H1 (cell line): Measurements from ENCODE around the gene P4HB. TPM values are rescaled to one million over a fixed set of nuclear protein-coding genes. Genes with fewer than 3 reads are reported as not detected.

ENCODE experiments used
- CTCF ChIA-PET: fragments of 300-600 bp; sonication (Branson Sonifier 250); formaldehyde crosslinking; loops from one replicate; lab custom pipeline; 2021; ENCODE audit not compliant: partially characterized antibody; lab: Charles Lee
- POLR2A ChIA-PET: fragments of 300-600 bp; sonication (Branson Sonifier 250); formaldehyde crosslinking; loops from one replicate; lab custom pipeline; 2021; ENCODE audit warnings: inconsistent platforms; ENCODE audit not compliant: partially characterized antibody; lab: Charles Lee
- DNase-seq, 2 experiments: peaks; one replicate each; pipeline versions ENCODE4 v3.0.0 to v3.0.0-alpha.2; 2010 to 2022; ENCODE audit warnings: low spot score in 2 of 2, low read depth in 1 of 2, mixed read lengths in 1 of 2
- FAIRE-seq: peaks from 2 replicates; lab custom pipeline; 2011; peaks lifted over from hg19 to GRCh38; lab: Jason Lieb, UNC
- H2AFZ ChIP-seq: 2 replicates; pipeline ENCODE4 v1.8.1; 2012; ENCODE audit warnings: low read length, inconsistent platforms
- H2AK5ac ChIP-seq: 2 replicates; pipeline ENCODE4 v1.6.1; 2013; ENCODE audit warnings: low read depth, low read length
- H2BK120ac ChIP-seq: replicated peaks from 2 replicates; pipeline ENCODE3; 2013; ENCODE audit warnings: low read depth, low read length, inconsistent platforms
- H2BK12ac ChIP-seq: 2 replicates; pipeline ENCODE4 v1.6.1; 2013; ENCODE audit warnings: low read depth, low read length
- H2BK15ac ChIP-seq: 2 replicates; pipeline ENCODE4 v1.6.1; 2013; ENCODE audit warnings: low read length
- H2BK20ac ChIP-seq: 2 replicates; pipeline ENCODE4 v1.6.1; 2013; ENCODE audit warnings: low read length
- H2BK5ac ChIP-seq: 2 replicates; pipeline ENCODE4 v1.6.1; 2013; ENCODE audit warnings: low read depth, low read length
- H3K14ac ChIP-seq: 2 replicates; pipeline ENCODE4 v1.6.1; 2013; ENCODE audit warnings: inconsistent platforms; ENCODE audit not compliant: insufficient read length
- H3K18ac ChIP-seq: 2 replicates; pipeline ENCODE4 v1.6.1; 2013; ENCODE audit warnings: low read length; ENCODE audit errors: extremely low read depth
- H3K23ac ChIP-seq: 2 replicates; pipeline ENCODE4 v1.6.1; 2013; ENCODE audit warnings: inconsistent platforms; ENCODE audit not compliant: insufficient read length
- H3K23me2 ChIP-seq: 2 replicates; pipeline ENCODE4 v1.6.1; 2013; ENCODE audit warnings: low read depth, low read length
- H3K27ac ChIP-seq: 2 replicates; pipeline ENCODE4 v1.6.1; 2011; ENCODE audit warnings: low read depth, low read length, inconsistent platforms
- H3K27me3 ChIP-seq, 4 experiments: replicated peaks in 1 of 4; 1 replicate in 1 of 4; 2 replicates in 3 of 4; pipeline versions ENCODE4 v1.6.1 to v1.8.1; 2011 to 2013; ENCODE audit warnings: low read length in 3 of 4, mild to moderate bottlenecking in 3 of 4, inconsistent platforms in 2 of 4, mixed read lengths in 2 of 4, moderate library complexity in 1 of 4; ENCODE audit not compliant: control insufficient read depth in 3 of 4, insufficient read depth in 3 of 4; ENCODE audit errors: extremely low read depth in 1 of 4
- H3K36me3 ChIP-seq, 4 experiments: 2 replicates each; pipeline versions ENCODE4 v1.6.1 to v1.8.1; 2011 to 2013; ENCODE audit warnings: mild to moderate bottlenecking in 4 of 4, low read length in 3 of 4, moderate library complexity in 2 of 4, control low read depth in 1 of 4, inconsistent platforms in 1 of 4; ENCODE audit not compliant: insufficient read depth in 4 of 4, control insufficient read depth in 2 of 4
- H3K4ac ChIP-seq: replicated peaks from 2 replicates; pipeline ENCODE3; 2013; ENCODE audit warnings: low read length, low read depth, mixed read lengths, inconsistent platforms; ENCODE audit not compliant: insufficient read length
- H3K4me1 ChIP-seq, 4 experiments: replicated peaks in 1 of 4; 1 replicate in 1 of 4; 2 replicates in 3 of 4; pipeline versions ENCODE4 v1.6.1 to v1.8.1; 2011 to 2013; ENCODE audit warnings: low read length in 3 of 4, inconsistent platforms in 2 of 4, mixed read lengths in 1 of 4; ENCODE audit not compliant: insufficient read depth in 4 of 4, control insufficient read depth in 3 of 4
- H3K4me2 ChIP-seq, 2 experiments: 2 replicates each; pipeline versions ENCODE4 v1.6.1 to v1.8.1; 2011 to 2013; ENCODE audit warnings: low read depth in 2 of 2, low read length in 2 of 2, control low read depth in 1 of 2, inconsistent platforms in 1 of 2, mild to moderate bottlenecking in 1 of 2; ENCODE audit not compliant: insufficient read depth in 1 of 2
- H3K4me3 ChIP-seq, 4 experiments: fragments of 200-600, 300-600 bp in 1 of 4; sonication (generic), shearing (Covaris generic), sonication (Bioruptor Twin) in 1 of 4; 2 replicates each; pipeline versions ENCODE4 v1.5.1 to v1.8.1; 2011 to 2016; ENCODE audit warnings: low read length in 4 of 4, low read depth in 3 of 4, control low read depth in 2 of 4, inconsistent platforms in 2 of 4, mild to moderate bottlenecking in 2 of 4, mixed read lengths in 1 of 4, moderate library complexity in 1 of 4; ENCODE audit not compliant: insufficient read depth in 2 of 4; ENCODE audit errors: extremely low read depth in 1 of 4
- H3K56ac ChIP-seq: replicated peaks from 2 replicates; pipeline ENCODE3; 2013; ENCODE audit warnings: low read depth, mild to moderate bottlenecking, mixed read lengths, low read length, inconsistent platforms; ENCODE audit not compliant: insufficient read length
- H3K79me1 ChIP-seq: 2 replicates; pipeline ENCODE4 v1.6.1; 2013; ENCODE audit warnings: low read depth, low read length, control low read depth
- H3K79me2 ChIP-seq, 2 experiments: 2 replicates each; pipeline versions ENCODE4 v1.6.1 to v1.8.1; 2012 to 2013; ENCODE audit warnings: low read length in 2 of 2, mild to moderate bottlenecking in 2 of 2, inconsistent platforms in 1 of 2; ENCODE audit not compliant: insufficient read depth in 2 of 2, control insufficient read depth in 1 of 2
- H3K9ac ChIP-seq, 4 experiments: replicated peaks in 1 of 4; 1 replicate in 1 of 4; 2 replicates in 3 of 4; pipeline versions ENCODE4 v1.6.1 to v1.8.1; 2011 to 2013; ENCODE audit warnings: low read depth in 3 of 4, low read length in 3 of 4, control low read depth in 2 of 4, mild to moderate bottlenecking in 2 of 4, moderate library complexity in 2 of 4, inconsistent platforms in 1 of 4; ENCODE audit errors: extremely low read depth in 1 of 4
- H3K9me3 ChIP-seq, 2 experiments: 2 replicates each; pipeline versions ENCODE4 v1.6.1 to v1.8.1; 2012 to 2013; ENCODE audit warnings: mild to moderate bottlenecking in 2 of 2, moderate library complexity in 2 of 2, control low read depth in 1 of 2, inconsistent platforms in 1 of 2, low read depth in 1 of 2, low read length in 1 of 2, mixed read lengths in 1 of 2; ENCODE audit not compliant: insufficient read depth in 2 of 2
- H4K20me1 ChIP-seq, 2 experiments: replicated peaks in 1 of 2; 2 replicates each; pipeline versions ENCODE3 to v1.8.1; 2011 to 2013; ENCODE audit warnings: inconsistent platforms in 2 of 2, low read length in 2 of 2, mild to moderate bottlenecking in 1 of 2; ENCODE audit not compliant: insufficient read depth in 2 of 2, control insufficient read depth in 1 of 2
- H4K5ac ChIP-seq: 2 replicates; pipeline ENCODE4 v1.6.1; 2013; ENCODE audit warnings: low read length, low read depth, mixed read lengths, inconsistent platforms; ENCODE audit not compliant: insufficient read length
- H4K8ac ChIP-seq: 2 replicates; pipeline ENCODE4 v1.8.0; 2013; ENCODE audit warnings: mild to moderate bottlenecking, moderate library complexity, low read length, inconsistent platforms; ENCODE audit not compliant: insufficient read depth; ENCODE audit errors: extremely low read depth
- H4K91ac ChIP-seq: replicated peaks from 2 replicates; pipeline ENCODE3; 2013; ENCODE audit warnings: low read length, mixed read lengths, inconsistent platforms; ENCODE audit not compliant: insufficient read length
- ATF2 ChIP-seq: IDR thresholded peaks from 2 replicates; pipeline ENCODE4 v1.6.1; 2012; ENCODE audit warnings: low read length, inconsistent platforms
- BCL11A ChIP-seq, 2 experiments: IDR thresholded peaks; one replicate each; pipeline ENCODE4 v1.6.1; 2011; ENCODE audit warnings: low read depth in 2 of 2, low read length in 2 of 2, mild to moderate bottlenecking in 2 of 2
- CEBPB ChIP-seq: IDR thresholded peaks from 2 replicates; pipeline ENCODE4 v1.6.1; 2012; ENCODE audit warnings: low read depth, low read length
- CHD1 ChIP-seq: IDR thresholded peaks from 2 replicates; pipeline ENCODE4 v1.6.1; 2012; ENCODE audit warnings: low read depth, low read length, improper control_type of control experiment
- JUN ChIP-seq: IDR thresholded peaks from 2 replicates; pipeline ENCODE4 v1.6.1; 2011; ENCODE audit warnings: low read depth, mild to moderate bottlenecking, improper control_type of control experiment, low read length
- POLR2A ChIP-seq, 2 experiments: IDR thresholded peaks; 1 replicate in 1 of 2; 2 replicates in 1 of 2; pipeline ENCODE4 v1.6.1; 2011; ENCODE audit warnings: low read depth in 2 of 2, low read length in 2 of 2, mild to moderate bottlenecking in 2 of 2; ENCODE audit errors: control extremely low read depth in 1 of 2
- POU5F1 ChIP-seq: IDR thresholded peaks from 2 replicates; pipeline ENCODE4 v1.6.1; 2011; ENCODE audit warnings: low read depth, mild to moderate bottlenecking, low read length, moderate library complexity
- RXRA ChIP-seq: IDR thresholded peaks from 2 replicates; pipeline ENCODE4 v1.6.1; 2011; ENCODE audit warnings: low read depth, mild to moderate bottlenecking, low read length, moderate library complexity; ENCODE audit not compliant: insufficient read depth
- SAP30 ChIP-seq: fragments of 300-600 bp; sonication (generic); IDR thresholded peaks from 2 replicates; pipeline ENCODE4 v1.7.1; 2012; ENCODE audit warnings: low read length, moderate library complexity, mild to moderate bottlenecking, inconsistent platforms; ENCODE audit not compliant: insufficient read depth, insufficient replicate concordance
- TAF7 ChIP-seq: optimal IDR thresholded peaks from 2 replicates; pipeline ENCODE3; 2011; ENCODE audit warnings: low read depth, mild to moderate bottlenecking, inconsistent platforms, low read length, moderate library complexity, borderline replicate concordance
- YY1 ChIP-seq: IDR thresholded peaks from 2 replicates; pipeline ENCODE4 v1.6.1; 2011; ENCODE audit warnings: low read depth, mild to moderate bottlenecking, low read length
- WGBS, 2 experiments: shearing (Covaris generic) in 1 of 2; methylation state at CpG; one replicate each; pipeline versions ENCODE4 v1.1.6 to v1.1.7; 2013 to 2015; ENCODE audit warnings: low lambda C conversion rate in 2 of 2, mixed read lengths in 2 of 2, inconsistent platforms in 1 of 2, low coverage in 1 of 2, missing lambda C conversion rate in 1 of 2; ENCODE audit not compliant: insufficient replicate concordance in 2 of 2, insufficient coverage in 1 of 2, insufficient read length in 1 of 2; ENCODE audit errors: extremely low coverage in 1 of 2, missing lambda C conversion rate in 1 of 2; 5-methylcytosine and 5-hydroxymethylcytosine counted together
- polyA plus RNA-seq, 7 experiments: library from polyadenylated mRNA; depleted of rRNA in 3 of 7; stranded (reverse) in 5 of 7; unstranded in 2 of 7; fragments of >200 nt in 5 of 7; fragments of 200-250 nt in 2 of 7; gene quantifications; 1 replicate in 5 of 7; 2 replicates in 1 of 7; 4 replicates in 1 of 7; pipeline versions ENCODE4 v1.2.1 to v1.2.3, GENCODE V29; 2011 to 2013; ENCODE audit warnings: missing spikeins in 2 of 7, mixed read lengths in 2 of 7
- total RNA-seq: library from RNA; stranded (reverse); fragmentation: NEBNext Ultra II Directional; extraction: Animal tissue kit (Norgen Biotek cat#: 25700); gene quantifications from 2 replicates; pipeline ENCODE4 v1.2.1, GENCODE V29; 2021

Gene P4HB
- total and polyA plus RNA-seq, 2 of the 8 experiments (the other 6 are each of a cell fraction or from before 2014, with no cell fraction given): 41.4 to 379 TPM

GRCh38 chr17:81895400-81895799 is 35.1 kb upstream of the P4HB start:
- Histone ChIP-seq H3K23me2 (peaks cover 5% of the 10 kb centered on the region; the same call in 1 of the 2 replicates), H4K20me1 (peaks cover 0 to 14% of the 10 kb centered on the region in 2 experiments), H3K4me2 (no peak overlapping the region), H2BK120ac (no peak overlapping the region), H3K4me3 (no peak overlapping the region), H3K27ac (no peak overlapping the region), H3K79me1 (peaks cover 7% of the 10 kb centered on the region), H3K9ac (no peak overlapping the region), H3K36me3 (peaks cover 3 to 29% (median 17%) of the 10 kb centered on the region in 4 experiments; a peak in 7 of 8 replicates), H3K18ac (no peak overlapping the region), H2BK5ac (no peak overlapping the region), H4K5ac (no peak overlapping the region), H2BK15ac (no peak overlapping the region), H3K14ac (no peak overlapping the region), H3K9me3 (no peaks in the 10 kb centered on the region), H3K56ac (no peak overlapping the region), H3K27me3 (no peaks in the 10 kb centered on the region), H3K23ac (no peak overlapping the region), H3K79me2 (peaks cover 5 to 12% of the 10 kb centered on the region in 2 experiments), H4K91ac (no peak overlapping the region), H2AFZ (no peak overlapping the region), H2BK20ac (no peak overlapping the region), H4K8ac (no peak overlapping the region), H2AK5ac (no peak overlapping the region), H3K4ac (no peak overlapping the region), H3K4me1 (peaks cover 0 to 1% (median under 1%) of the 10 kb centered on the region in 4 experiments; a peak in 3 of 7 replicates), H2BK12ac (no peak overlapping the region)
- no peak for FAIRE-seq
- ChIA-PET POLR2A (interaction anchor here (0.6 kb wide), 1 partner anchor 40 kb away, joined by 3 read pairs; no protein-coding TSS in a partner anchor), CTCF (no interaction called here)
- no peak for TF ChIP-seq CEBPB
- no peak for TF ChIP-seq RXRA
- no peak for TF ChIP-seq YY1
- TF ChIP-seq ATF2: no peak
- TF ChIP-seq SAP30: no peak
- TF ChIP-seq BCL11A (IDR thresholded peaks at IDR 0.05; ENCODE audit: low read depth in 2 of 2, low read length in 2 of 2): no peak
- TF ChIP-seq TAF7: no peak
- no peak for TF ChIP-seq POU5F1
- TF ChIP-seq POLR2A (IDR thresholded peaks at IDR 0.05; ENCODE audit: control extremely low read depth in 1 of 2, low read depth in 2 of 2, low read length in 2 of 2): no peak
- TF ChIP-seq JUN: no peak
- no peak for TF ChIP-seq CHD1
- 95% methylated on average over 11 of the region's 11 CpGs; no CpG with 5 or more reads in 1 of the 2 experiments for WGBS, 2 experiments
- DNase-seq: no peak
